Smooth muscle cell (in vitro differentiated cells): ENCODE measurements around the gene PRELID1. TPM values are rescaled to one million over a fixed set of nuclear protein-coding genes. Genes with fewer than 3 reads are reported as not detected.

Source experiments
- DNase-seq: peaks from one replicate; lab custom pipeline; 2025; ENCODE audit not compliant: unreplicated experiment; lab: John Stamatoyannopoulos, UW
- H2AFZ ChIP-seq: fragments of 200-600 bp; sonication (generic); 2 replicates; pipeline ENCODE4 v1.6.0; 2016; ENCODE audit warnings: antibody characterized with exemption, low read depth, mild to moderate bottlenecking
- H3F3A ChIP-seq: fragments of 200-600 bp; sonication (generic); 2 replicates; pipeline ENCODE4 v1.6.0; 2017; ENCODE audit warnings: antibody characterized with exemption, low read depth
- H3K27ac ChIP-seq: fragments of 200-600 bp; sonication (generic); 2 replicates; pipeline ENCODE4 v1.5.1; 2016; ENCODE audit warnings: low read depth, mild to moderate bottlenecking
- H3K27me3 ChIP-seq: fragments of 200-600 bp; sonication (generic); 2 replicates; pipeline ENCODE4 v1.6.1; 2016; ENCODE audit warnings: low read depth, mild to moderate bottlenecking
- H3K36me3 ChIP-seq: fragments of 200-600 bp; sonication (generic); 2 replicates; pipeline ENCODE4 v1.5.1; 2016; ENCODE audit warnings: low read depth
- H3K4me1 ChIP-seq: fragments of 200-600 bp; sonication (generic); 2 replicates; pipeline ENCODE4 v1.5.1; 2016; ENCODE audit warnings: low read depth
- H3K4me2 ChIP-seq: fragments of 200-600 bp; sonication (generic); 2 replicates; pipeline ENCODE4 v1.6.0; 2016; ENCODE audit warnings: mild to moderate bottlenecking
- H3K4me3 ChIP-seq: fragments of 200-600 bp; sonication (generic); 2 replicates; pipeline ENCODE4 v1.5.1; 2016; ENCODE audit warnings: mild to moderate bottlenecking
- H3K79me2 ChIP-seq: fragments of 200-600 bp; sonication (generic); 2 replicates; pipeline ENCODE4 v1.6.0; 2016; ENCODE audit warnings: low read depth, mild to moderate bottlenecking
- H3K9ac ChIP-seq: fragments of 200-600 bp; sonication (generic); 2 replicates; pipeline ENCODE4 v1.6.0; 2016; ENCODE audit warnings: low read depth
- H3K9me3 ChIP-seq: fragments of 200-600 bp; sonication (generic); replicated peaks from 2 replicates; pipeline ENCODE4 v1.5.1; 2016; ENCODE audit warnings: low read depth
- H4K20me1 ChIP-seq: fragments of 200-600 bp; sonication (generic); 2 replicates; pipeline ENCODE4 v1.6.0; 2016; ENCODE audit warnings: low read depth
- CTCF ChIP-seq: fragments of 200-600 bp; sonication (generic); IDR thresholded peaks from 2 replicates; pipeline ENCODE4 v1.5.1; 2017; ENCODE audit warnings: borderline replicate concordance, mild to moderate bottlenecking, antibody characterized with exemption; ENCODE audit not compliant: insufficient read depth, poor library complexity, severe bottlenecking
- WGBS: methylation state at CpG from one replicate; pipeline ENCODE4 v1.1.7; 2016; ENCODE audit warnings: low lambda C conversion rate; 5-methylcytosine and 5-hydroxymethylcytosine counted together
- polyA plus RNA-seq: library from polyadenylated mRNA; unstranded; fragments of >200 nt; fragmentation: Nextera tagmentation; extraction: Ambion mirVana; gene quantifications from 2 replicates; pipeline ENCODE4 v1.2.1, GENCODE V29; 2016
- total RNA-seq: library from RNA; depleted of rRNA; stranded (reverse); fragments of >200 nt; gene quantifications from 2 replicates; pipeline ENCODE4 v1.2.3, GENCODE V29; 2014

PRELID1 gene
- total and polyA plus RNA-seq, 2 experiments from 2014 or later = 197 to 268 TPM

DNA sequence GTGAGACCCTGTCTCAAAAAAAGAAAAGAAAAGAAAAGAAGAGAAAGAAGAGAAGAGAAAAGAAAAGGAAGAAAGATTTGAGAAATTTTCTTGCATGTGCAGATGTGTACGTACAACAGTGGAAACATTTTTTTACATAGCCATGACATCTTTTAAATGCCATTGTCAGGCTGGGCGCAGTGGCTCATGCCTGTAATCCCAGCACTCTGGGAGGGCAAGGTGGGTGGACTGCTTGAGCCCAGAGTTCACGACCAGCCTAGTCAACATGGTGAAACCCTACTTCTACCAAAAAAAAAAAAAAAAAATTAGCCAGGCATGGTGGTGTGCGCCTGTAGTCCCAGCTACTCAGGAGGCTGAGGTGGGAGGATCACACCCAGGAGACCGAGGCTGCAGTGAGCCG, 41.3 kb downstream of the PRELID1 start:
- Histone ChIP-seq H3K4me1 (peaks cover 1% of the 10 kb centered on the region), H3K79me2 (peaks cover 90% of the 10 kb centered on the region), H3K4me3 (no peak overlapping the region), H3K36me3 (no peaks in the 10 kb centered on the region), H3K27me3 (no peaks in the 10 kb centered on the region), H3K4me2 (no peak overlapping the region), H3K9ac (no peak overlapping the region), H3K27ac (no peak overlapping the region), H2AFZ (no peak overlapping the region), H4K20me1 (peaks cover 75% of the 10 kb centered on the region), H3F3A (no peaks in the 10 kb centered on the region), H3K9me3 (no peaks in the 10 kb centered on the region)
- 96% methylated on average over 6 of the region's 6 CpGs for WGBS
- TF ChIP-seq CTCF = no peak
- no peak for DNase-seq

DNA sequence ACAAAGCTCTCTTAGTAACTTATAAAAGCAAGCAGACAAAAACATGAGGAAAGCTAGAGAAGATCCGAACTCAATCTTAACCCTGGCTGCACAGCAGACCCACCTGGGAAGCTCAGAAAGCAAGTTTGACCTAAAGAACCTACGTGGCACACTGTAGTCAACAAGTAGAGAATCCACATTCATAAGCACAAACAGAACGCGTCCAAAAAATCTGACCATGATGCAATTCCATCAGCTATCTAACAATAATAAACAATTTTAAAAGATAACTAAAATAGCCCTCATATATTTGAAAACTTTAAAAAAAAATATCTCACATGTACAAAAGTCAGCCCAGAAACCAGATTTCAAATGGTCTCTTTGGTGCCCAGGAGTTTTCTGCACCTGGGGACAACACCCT, 43.2 kb downstream of the PRELID1 start:
- no peaks in the 10 kb centered on the region for H3F3A ChIP-seq
- no peaks in the 10 kb centered on the region for H3K27me3 ChIP-seq
- no peak overlapping the region for H2AFZ ChIP-seq
- no peaks in the 10 kb centered on the region for H3K36me3 ChIP-seq
- DNase-seq = no peak
- peaks cover 63% of the 10 kb centered on the region for H4K20me1 ChIP-seq
- 79% methylated on average over 4 of the region's 4 CpGs for WGBS
- no peak overlapping the region for H3K4me2 ChIP-seq
- H3K9ac ChIP-seq = no peak overlapping the region
- H3K4me3 ChIP-seq = no peak overlapping the region
- peaks cover 92% of the 10 kb centered on the region for H3K79me2 ChIP-seq
- H3K27ac ChIP-seq = no peak overlapping the region
- peaks cover 12% of the 10 kb centered on the region for H3K4me1 ChIP-seq
- H3K9me3 ChIP-seq = no peaks in the 10 kb centered on the region
- no peak for TF ChIP-seq CTCF

DNA sequence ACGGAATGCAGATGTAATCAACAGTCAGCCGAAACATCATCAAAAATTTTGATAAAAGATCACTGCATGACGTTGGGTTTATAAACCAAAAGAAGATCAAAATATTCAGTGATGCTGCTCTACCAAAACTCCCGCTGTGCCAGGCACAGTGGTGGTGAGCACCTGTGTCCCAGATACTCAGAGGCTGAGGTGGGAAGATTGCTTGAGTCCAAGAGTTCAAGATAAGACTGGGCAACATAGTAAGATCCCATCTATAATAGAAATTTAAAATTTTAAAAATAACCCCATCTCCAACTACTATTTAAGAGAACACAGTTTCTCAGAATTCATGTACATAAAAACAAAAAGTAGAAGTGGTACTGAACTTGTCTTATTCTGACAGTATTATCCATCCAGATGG, 44.1 kb downstream of the PRELID1 start:
- Histone ChIP-seq H3F3A (no peaks in the 10 kb centered on the region), H4K20me1 (peaks cover 55% of the 10 kb centered on the region), H2AFZ (no peak overlapping the region), H3K27ac (no peak overlapping the region), H3K4me1 (peaks cover 12% of the 10 kb centered on the region), H3K4me3 (no peak overlapping the region), H3K79me2 (peaks cover 83% of the 10 kb centered on the region), H3K4me2 (no peak overlapping the region), H3K9ac (no peak overlapping the region), H3K27me3 (no peaks in the 10 kb centered on the region), H3K36me3 (no peaks in the 10 kb centered on the region), H3K9me3 (no peaks in the 10 kb centered on the region)
- no peak for DNase-seq
- 98% methylated on average over 4 of the region's 4 CpGs for WGBS
- no peak for TF ChIP-seq CTCF

DNA sequence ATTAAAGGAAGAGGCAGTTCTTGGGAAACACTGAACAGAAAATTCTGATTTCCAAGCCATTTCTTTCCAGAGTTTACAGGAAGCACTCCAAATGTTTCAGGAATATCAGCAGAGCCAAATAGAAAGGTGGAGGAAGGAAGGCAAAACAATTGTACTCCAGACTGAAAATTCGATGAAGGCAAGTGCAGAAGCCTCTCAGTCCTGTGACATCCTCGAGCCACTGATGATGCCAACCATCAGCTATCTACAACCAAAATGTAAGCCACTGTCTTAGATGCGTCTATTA, 45.7 kb downstream of the PRELID1 start:
- DNase-seq = no peak
- WGBS = 92% methylated on average over 3 of the region's 3 CpGs
- no peak for TF ChIP-seq CTCF
- no peaks in the 10 kb centered on the region for H3K36me3 ChIP-seq
- no peak overlapping the region for H2AFZ ChIP-seq
- no peaks in the 10 kb centered on the region for H3F3A ChIP-seq
- H3K4me3 ChIP-seq = no peak overlapping the region
- peaks cover 42% of the 10 kb centered on the region for H4K20me1 ChIP-seq
- H3K9ac ChIP-seq = no peak overlapping the region
- no peaks in the 10 kb centered on the region for H3K9me3 ChIP-seq
- H3K4me1 ChIP-seq = peaks cover 12% of the 10 kb centered on the region
- no peak overlapping the region for H3K27ac ChIP-seq
- peaks cover 68% of the 10 kb centered on the region for H3K79me2 ChIP-seq
- H3K27me3 ChIP-seq = no peaks in the 10 kb centered on the region
- no peak overlapping the region for H3K4me2 ChIP-seq
